B cell (primary cell): ENCODE measurements around the gene PHACTR2. TPM values are rescaled to one million over a fixed set of nuclear protein-coding genes. Genes with fewer than 3 reads are reported as not detected.
A peak's percentile ranks its signal among the peaks of the same experiment; 100 is the strongest.
"Not testable (repeated sequence)": the region's sequence is repeated elsewhere in the genome, so short reads cannot be mapped to it uniquely, and the experiment has no call there.

ENCODE experiments used
- ATAC-seq: fragments of 200-7000 bp; cut with Tn5 transposase; one replicate; pipeline ENCODE4 v1.10.0; 2021; ENCODE audit warnings: low read depth, mild to moderate bottlenecking, moderate number of reproducible peaks, moderate library complexity
- CTCF ChIA-PET: fragments of 350-600 bp; sonication (Branson Sonifier 250); formaldehyde crosslinking; loops from one replicate; lab custom pipeline; 2021; ENCODE audit warnings: antibody characterized with exemption, inconsistent platforms; lab: Charles Lee
- POLR2A ChIA-PET: fragments of 350-600 bp; sonication (Branson Sonifier 250); formaldehyde crosslinking; loops from one replicate; lab custom pipeline; 2021; ENCODE audit warnings: antibody characterized with exemption; lab: Charles Lee
- DNase-seq: peaks from one replicate; pipeline ENCODE4 v3.0.0; 2013
- H2AFZ ChIP-seq: 2 replicates; pipeline ENCODE4 v1.6.1; 2012; ENCODE audit warnings: mild to moderate bottlenecking, low read depth, low read length; ENCODE audit not compliant: insufficient read depth, poor library complexity, severe bottlenecking
- H3K27ac ChIP-seq, 2 donors: 1 replicate in 1 of 2; 2 replicates in 1 of 2; pipeline ENCODE4 v1.5.1; 2012 to 2013; ENCODE audit warnings: low read length in 2 of 2, mild to moderate bottlenecking in 2 of 2, moderate library complexity in 1 of 2
- H3K27me3 ChIP-seq, 4 experiments: fragments of 200-600 bp in 1 of 4; sonication (generic) in 1 of 4; replicated peaks in 1 of 4; 1 replicate in 2 of 4; 2 replicates in 2 of 4; pipeline versions ENCODE4 v1.6.1 to v1.7.0; 2013 to 2016; ENCODE audit warnings: low read length in 3 of 4, mild to moderate bottlenecking in 2 of 4, mixed read lengths in 1 of 4, moderate library complexity in 1 of 4; ENCODE audit not compliant: insufficient read depth in 4 of 4, control insufficient read depth in 3 of 4; ENCODE audit errors: control extremely low read depth in 1 of 4
- H3K36me3 ChIP-seq, 2 experiments: replicated peaks in 1 of 2; 1 replicate in 1 of 2; 2 replicates in 1 of 2; pipeline versions ENCODE4 v1.6.1 to v1.7.1; 2013; ENCODE audit warnings: low read length in 1 of 2; ENCODE audit not compliant: insufficient read depth in 2 of 2, control insufficient read depth in 1 of 2; ENCODE audit errors: control extremely low read depth in 1 of 2, extremely low read depth in 1 of 2
- H3K4me1 ChIP-seq, 2 donors: fragments of 200-600 bp in 1 of 2; sonication (generic) in 1 of 2; 1 replicate in 1 of 2; 2 replicates in 1 of 2; pipeline versions ENCODE4 v1.5.1 to v1.6.1; 2013 to 2017; ENCODE audit warnings: low read length in 2 of 2; ENCODE audit not compliant: control insufficient read depth in 2 of 2, insufficient read depth in 2 of 2
- H3K4me2 ChIP-seq: replicated peaks from 2 replicates; pipeline ENCODE3; 2012; ENCODE audit warnings: mild to moderate bottlenecking, low read depth, low read length; ENCODE audit not compliant: poor library complexity, severe bottlenecking
- H3K4me3 ChIP-seq, 5 experiments: fragments of 200-600 bp in 1 of 5; sonication (generic) in 1 of 5; 1 replicate in 3 of 5; 2 replicates in 2 of 5; pipeline versions ENCODE4 v1.5.1 to v1.7.0; 2011 to 2016; ENCODE audit warnings: low read length in 4 of 5, mild to moderate bottlenecking in 4 of 5, low read depth in 2 of 5, control low read depth in 1 of 5, moderate library complexity in 1 of 5; ENCODE audit not compliant: insufficient read depth in 1 of 5; ENCODE audit errors: control extremely low read depth in 1 of 5, extremely low read depth in 1 of 5
- H3K79me2 ChIP-seq: fragments of 200-600 bp; sonication (generic); one replicate; pipeline ENCODE4 v1.6.0; 2016; ENCODE audit warnings: low read length; ENCODE audit not compliant: control insufficient read depth, insufficient read depth
- H3K9ac ChIP-seq: fragments of 200-600 bp; sonication (generic); 2 replicates; pipeline ENCODE4 v1.6.1; 2017; ENCODE audit warnings: mild to moderate bottlenecking, low read length, moderate library complexity
- H3K9me3 ChIP-seq, 3 donors: one replicate each; pipeline versions ENCODE4 v1.6.1 to v1.7.1; 2013; ENCODE audit warnings: low read length in 2 of 3; ENCODE audit not compliant: control insufficient read depth in 2 of 3, insufficient read depth in 1 of 3; ENCODE audit errors: control extremely low read depth in 1 of 3
- H4K20me1 ChIP-seq: 2 replicates; pipeline ENCODE4 v1.6.0; 2012; ENCODE audit warnings: mild to moderate bottlenecking, low read length; ENCODE audit not compliant: insufficient read depth, control insufficient read depth, poor library complexity, severe bottlenecking
- H3K27ac Mint-ChIP-seq: one replicate; pipeline ENCODE4 v1.8.0; 2021; ENCODE audit warnings: mixed read lengths
- H3K27me3 Mint-ChIP-seq: one replicate; pipeline ENCODE4 v1.8.0; 2021; ENCODE audit warnings: mixed read lengths
- H3K4me1 Mint-ChIP-seq: one replicate; pipeline ENCODE4 v1.8.0; 2021; ENCODE audit warnings: mixed read lengths
- H3K4me3 Mint-ChIP-seq: one replicate; pipeline ENCODE4 v1.8.0; 2021; ENCODE audit warnings: mixed read lengths
- H3K9me3 Mint-ChIP-seq: one replicate; pipeline ENCODE4 v1.8.0; 2022; ENCODE audit warnings: mixed read lengths; ENCODE audit not compliant: insufficient read depth
- CTCF ChIP-seq: fragments of 200-600 bp; IDR thresholded peaks from one replicate; pipeline ENCODE4 v1.8.0; 2022; ENCODE audit warnings: antibody characterized with exemption, mild to moderate bottlenecking
- EZH2 ChIP-seq: IDR thresholded peaks from 2 replicates; pipeline ENCODE4 v1.6.1; 2012; ENCODE audit warnings: borderline replicate concordance, low read depth, mild to moderate bottlenecking, moderate library complexity, low read length; ENCODE audit not compliant: insufficient read depth, poor library complexity, severe bottlenecking
- WGBS: methylation state at CpG from one replicate; pipeline ENCODE4 v1.1.5; 2013; ENCODE audit warnings: missing lambda C conversion rate; ENCODE audit not compliant: insufficient coverage; 5-methylcytosine and 5-hydroxymethylcytosine counted together
- intact Hi-C: fragments of 100-400 bp; cut with micrococcal nuclease; formaldehyde crosslinking; loops from one replicate; pipeline ENCODE4 v1.10.0; 2022
- polyA plus RNA-seq: library from polyadenylated mRNA; depleted of rRNA; stranded (reverse); fragments of >200 nt; gene quantifications from 2 replicates; pipeline ENCODE4 v1.2.3, GENCODE V29; 2012
- total RNA-seq, 2 donors: library from RNA; stranded (reverse); fragments of 120-200 nt in 1 of 2; gene quantifications; 1 replicate in 1 of 2; 2 replicates in 1 of 2; pipeline versions ENCODE4 v1.2.3 to v1.2.4, GENCODE V29; 2013 to 2022

The PHACTR2 gene
- total and polyA plus RNA-seq, 2 donors (not counting 1 experiment from before 2014, with no cell fraction given): 1.1 to 10.6 TPM

GRCh38 chr6:143845033-143845432, 167.3 kb downstream of the PHACTR2 start:
- 95% methylated on average over 4 of the region's 5 CpGs for WGBS
- peaks cover 11 to 17% of the 10 kb centered on the region in 2 donors for H3K4me1 ChIP-seq
- H3K36me3 ChIP-seq: peaks cover 8 to 54% of the 10 kb centered on the region in 2 experiments
- TF ChIP-seq CTCF (no peak), EZH2 (no peak)
- Mint-ChIP-seq H3K4me3 (peak overlapping the region; percentile 52), H3K27ac (no peak overlapping the region), H3K27me3 (no peaks in the 10 kb centered on the region), H3K4me1 (peaks cover 17% of the 10 kb centered on the region), H3K9me3 (no peaks in the 10 kb centered on the region)
- H3K9me3 ChIP-seq: no peaks in the 10 kb centered on the region
- H3K79me2 ChIP-seq: peaks cover 60% of the 10 kb centered on the region
- no peak for ATAC-seq
- H3K27me3 ChIP-seq: no peaks in the 10 kb centered on the region
- no peak overlapping the region for H3K27ac ChIP-seq
- peaks cover 6% of the 10 kb centered on the region for H4K20me1 ChIP-seq
- no peak for DNase-seq
- CTCF ChIA-PET: no interaction called here
- no peak overlapping the region for H3K4me2 ChIP-seq
- POLR2A ChIA-PET: no interaction called here
- intact Hi-C loops: no loop called here
- no peak overlapping the region for H2AFZ ChIP-seq
- H3K9ac ChIP-seq: no peak overlapping the region
- H3K4me3 ChIP-seq: no peak overlapping the region

- ATAC-seq, H3K4me1 Mint-ChIP-seq, H3K4me3 ChIP-seq, POLR2A ChIA-PET, H3K4me2 ChIP-seq, H2AFZ ChIP-seq, H3K9ac ChIP-seq, H3K9me3 Mint-ChIP-seq, H3K27me3 ChIP-seq, CTCF ChIA-PET, H3K9me3 ChIP-seq, H3K27me3 Mint-ChIP-seq, H3K27ac Mint-ChIP-seq, H3K4me1 ChIP-seq, H4K20me1 ChIP-seq, H3K4me3 Mint-ChIP-seq, H3K27ac ChIP-seq, intact Hi-C loops, DNase-seq: not testable (repeated sequence)
- 100% methylated on average over 1 of the region's 3 CpGs for WGBS
- H3K36me3 ChIP-seq: peaks cover 8 to 70% of the 10 kb centered on the region in 2 experiments
- H3K79me2 ChIP-seq: peaks cover 35% of the 10 kb centered on the region
These were observed 173.9 kb downstream of the PHACTR2 start for GRCh38 chr6:143851706-143852105.

GRCh38 chr6:143855057-143855456, 177.3 kb downstream of the PHACTR2 start:
- H3K4me1 ChIP-seq, H3K27me3 ChIP-seq, H3K9ac ChIP-seq, H3K27ac ChIP-seq, H3K9me3 Mint-ChIP-seq, H3K9me3 ChIP-seq, DNase-seq, CTCF ChIA-PET, H3K4me1 Mint-ChIP-seq, H4K20me1 ChIP-seq, intact Hi-C loops, H2AFZ ChIP-seq, H3K4me2 ChIP-seq, H3K27ac Mint-ChIP-seq, H3K27me3 Mint-ChIP-seq, H3K4me3 Mint-ChIP-seq, ATAC-seq, H3K4me3 ChIP-seq, POLR2A ChIA-PET: not testable (repeated sequence)
- Histone ChIP-seq H3K79me2 (peaks cover 13% of the 10 kb centered on the region), H3K36me3 (peaks cover 7 to 71% of the 10 kb centered on the region in 2 experiments)
- 100% methylated on average over 1 of the region's 1 CpG for WGBS
